Nephron (organoid): ENCODE results near the gene CACHD1.

Experiments
- H3K27ac Mint-ChIP-seq, 3 experiments: 2 replicates each; pipeline ENCODE4 v1.8.0; 2020; ENCODE audit warnings: mixed read lengths in 3 of 3, mild to moderate bottlenecking in 2 of 3, moderate library complexity in 1 of 3
- H3K27me3 Mint-ChIP-seq: 2 replicates; pipeline ENCODE4 v1.8.0; 2021; ENCODE audit warnings: low read depth, mild to moderate bottlenecking, moderate library complexity, mixed read lengths
- H3K36me3 Mint-ChIP-seq: 2 replicates; pipeline ENCODE4 v1.8.0; 2020; ENCODE audit warnings: low read depth, mixed read lengths
- H3K4me1 Mint-ChIP-seq: 2 replicates; pipeline ENCODE4 v1.8.0; 2020; ENCODE audit warnings: mixed read lengths
- H3K4me3 Mint-ChIP-seq, 3 experiments: 2 replicates each; pipeline ENCODE4 v1.8.0; 2020; ENCODE audit warnings: mild to moderate bottlenecking in 3 of 3, mixed read lengths in 3 of 3, moderate library complexity in 2 of 3
- H3K9me3 Mint-ChIP-seq: 2 replicates; pipeline ENCODE4 v1.8.0; 2020; ENCODE audit warnings: mixed read lengths
- CTCF ChIP-seq, 3 experiments: fragments of 200-600 bp; sonication (generic); IDR thresholded peaks; one replicate each; pipeline ENCODE4 v1.5.0; 2021; ENCODE audit warnings: antibody characterized with exemption in 3 of 3; ENCODE audit not compliant: unreplicated experiment in 3 of 3

CACHD1 gene

GRCh38 chr1:64470665-64471217, 812 bp downstream of the CACHD1 start:
- Mint-ChIP-seq H3K27ac (peak overlapping the region; percentile 87 to 98 (median 96)), H3K4me1 (peaks cover 26% of the 10 kb centered on the region), H3K36me3 (no peaks in the 10 kb centered on the region), H3K27me3 (peaks cover 15% of the 10 kb centered on the region), H3K9me3 (no peaks in the 10 kb centered on the region), H3K4me3 (peak overlapping the region; percentile 92 to 98 (median 97))
- no peak for TF ChIP-seq CTCF (IDR thresholded peaks at IDR 0.05; ENCODE audit: unreplicated experiment in 3 of 3)

GRCh38 chr1:64471218-64472039, 1.5 kb downstream of the CACHD1 start:
- peaks cover 15% of the 10 kb centered on the region for H3K27me3 Mint-ChIP-seq

GRCh38 chr1:64472040-64472376, 2.1 kb downstream of the CACHD1 start:
- Mint-ChIP-seq H3K27me3 (peaks cover 15% of the 10 kb centered on the region), H3K4me1 (peaks cover 38% of the 10 kb centered on the region), H3K4me3 (peak overlapping the region; percentile 92 to 98 (median 97)), H3K36me3 (no peaks in the 10 kb centered on the region), H3K27ac (peak overlapping the region; percentile 87 to 98 (median 92)), H3K9me3 (no peaks in the 10 kb centered on the region)
- no peak for TF ChIP-seq CTCF (IDR thresholded peaks at IDR 0.05; ENCODE audit: unreplicated experiment in 3 of 3)

More at GRCh38 chr1:64471218-64472039, 1.5 kb downstream of the CACHD1 start:
- Mint-ChIP-seq H3K4me3 (peak overlapping the region; percentile 92 to 98 (median 97)), H3K4me1 (peaks cover 32% of the 10 kb centered on the region), H3K36me3 (no peaks in the 10 kb centered on the region), H3K27ac (peak overlapping the region; percentile 87 to 98 (median 96)), H3K9me3 (no peaks in the 10 kb centered on the region)
- no peak for TF ChIP-seq CTCF (IDR thresholded peaks at IDR 0.05; ENCODE audit: unreplicated experiment in 3 of 3)

GRCh38 chr1:64472805-64473204, 2.9 kb downstream of the CACHD1 start:
- no peak for TF ChIP-seq CTCF (IDR thresholded peaks at IDR 0.05; ENCODE audit: unreplicated experiment in 3 of 3)
- H3K27ac Mint-ChIP-seq: peak overlapping the region; percentile 73 to 87 (median 87)

GRCh38 chr1:64473367-64473766, 3.4 kb downstream of the CACHD1 start:
- H3K36me3 Mint-ChIP-seq: no peaks in the 10 kb centered on the region
- H3K4me1 Mint-ChIP-seq: peaks cover 43% of the 10 kb centered on the region
- peak overlapping the region; percentile 73 to 87 (median 87) for H3K27ac Mint-ChIP-seq
- no peaks in the 10 kb centered on the region for H3K9me3 Mint-ChIP-seq
- H3K27me3 Mint-ChIP-seq: peaks cover 6% of the 10 kb centered on the region
- H3K4me3 Mint-ChIP-seq: peak overlapping the region; percentile 86 to 98 (median 92)
- TF ChIP-seq CTCF (IDR thresholded peaks at IDR 0.05; ENCODE audit: unreplicated experiment in 3 of 3): no peak

More at GRCh38 chr1:64472805-64473204, 2.9 kb downstream of the CACHD1 start:
- Mint-ChIP-seq H3K4me1 (peaks cover 40% of the 10 kb centered on the region), H3K9me3 (no peaks in the 10 kb centered on the region), H3K27me3 (peaks cover 9% of the 10 kb centered on the region), H3K4me3 (peak overlapping the region; percentile 86 to 98 (median 92)), H3K36me3 (no peaks in the 10 kb centered on the region)
